Measurements from ENCODE around the gene KATNB1.

The KATNB1 gene

GRCh38 chr16:57801809-57802340, 66.3 kb downstream of the KATNB1 start:
- no peak for TF ChIP-seq TAF1 (IDR thresholded peaks at IDR 0.05; ENCODE audit: borderline replicate concordance, insufficient read depth, low read length)
- no peak for TF ChIP-seq POLR2AphosphoS5 (IDR thresholded peaks at IDR 0.05; ENCODE audit: low read depth, low read length)
- no peak for TF ChIP-seq FOXP2 (optimal IDR thresholded peaks at IDR 0.05; ENCODE audit: borderline replicate concordance, extremely low read depth, extremely low read length, insufficient read depth)
- no peak for TF ChIP-seq SIN3A (IDR thresholded peaks at IDR 0.05; ENCODE audit: borderline replicate concordance, insufficient read depth, low read length)
- TF ChIP-seq REST (IDR thresholded peaks at IDR 0.05; ENCODE audit: insufficient read depth in 1 of 2, low read depth in 2 of 2, low read length in 2 of 2), result no peak

- TF ChIP-seq FOXP2 (optimal IDR thresholded peaks at IDR 0.05; ENCODE audit: borderline replicate concordance, extremely low read depth, extremely low read length, insufficient read depth) (no peak), REST (IDR thresholded peaks at IDR 0.05; ENCODE audit: insufficient read depth in 1 of 2, low read depth in 2 of 2, low read length in 2 of 2) (no peak), SIN3A (IDR thresholded peaks at IDR 0.05; ENCODE audit: borderline replicate concordance, insufficient read depth, low read length) (no peak), POLR2AphosphoS5 (IDR thresholded peaks at IDR 0.05; ENCODE audit: low read depth, low read length) (no peak)
These were observed 67.0 kb downstream of the KATNB1 start, which contains the start of gene KIFC3 for GRCh38 chr16:57802341-57803133. Gene KIFC3 (minus strand): TSS chr16:57802491. CDS start chr16:57798243, 4,248 bp downstream.

- no peak for TF ChIP-seq REST (IDR thresholded peaks at IDR 0.05; ENCODE audit: insufficient read depth in 1 of 2, low read depth in 2 of 2, low read length in 2 of 2)
- no peak for TF ChIP-seq FOXP2 (optimal IDR thresholded peaks at IDR 0.05; ENCODE audit: borderline replicate concordance, extremely low read depth, extremely low read length, insufficient read depth)
- TF ChIP-seq POLR2AphosphoS5 (IDR thresholded peaks at IDR 0.05; ENCODE audit: low read depth, low read length), result no peak
- TF ChIP-seq TAF1 (IDR thresholded peaks at IDR 0.05; ENCODE audit: borderline replicate concordance, insufficient read depth, low read length), result no peak
- no peak for TF ChIP-seq SIN3A (IDR thresholded peaks at IDR 0.05; ENCODE audit: borderline replicate concordance, insufficient read depth, low read length)
These were observed 67.8 kb downstream of the KATNB1 start for GRCh38 chr16:57803134-57803990.

GRCh38 chr16:57804111-57804837, 68.7 kb downstream of the KATNB1 start:
- TF ChIP-seq REST (IDR thresholded peaks at IDR 0.05; ENCODE audit: insufficient read depth in 1 of 2, low read depth in 2 of 2, low read length in 2 of 2) (no peak), POLR2AphosphoS5 (IDR thresholded peaks at IDR 0.05; ENCODE audit: low read depth, low read length) (no peak), TAF1 (IDR thresholded peaks at IDR 0.05; ENCODE audit: borderline replicate concordance, insufficient read depth, low read length) (no peak), SIN3A (IDR thresholded peaks at IDR 0.05; ENCODE audit: borderline replicate concordance, insufficient read depth, low read length) (no peak), FOXP2 (optimal IDR thresholded peaks at IDR 0.05; ENCODE audit: borderline replicate concordance, extremely low read depth, extremely low read length, insufficient read depth) (no peak)

Measured in PFSK-1 (cell line).